T47D (cell line): Measurements from ENCODE around the gene TSR3.
"Not testable (repeated sequence)": the region's sequence is repeated elsewhere in the genome, so short reads cannot be mapped to it uniquely, and the experiment has no call there.

Experiments
- DNase-seq, 2 experiments: peaks; one replicate each; pipeline versions ENCODE4 v3.0.0 to v3.0.0-alpha.2; 2011 to 2012; ENCODE audit warnings: low read depth in 1 of 2, low spot score in 1 of 2
- JUND ChIP-seq: IDR thresholded peaks from 2 replicates; pipeline ENCODE4 v1.6.1; 2012; ENCODE audit warnings: low read depth
- in situ Hi-C: cut with HindIII; loops from 2 replicates; pipeline ENCODE4 v1.10.0; 2016; ENCODE audit warnings: low sequenced_read_pairs, low pct_unique_long_range_greater_than_20kb

The TSR3 gene

DNA sequence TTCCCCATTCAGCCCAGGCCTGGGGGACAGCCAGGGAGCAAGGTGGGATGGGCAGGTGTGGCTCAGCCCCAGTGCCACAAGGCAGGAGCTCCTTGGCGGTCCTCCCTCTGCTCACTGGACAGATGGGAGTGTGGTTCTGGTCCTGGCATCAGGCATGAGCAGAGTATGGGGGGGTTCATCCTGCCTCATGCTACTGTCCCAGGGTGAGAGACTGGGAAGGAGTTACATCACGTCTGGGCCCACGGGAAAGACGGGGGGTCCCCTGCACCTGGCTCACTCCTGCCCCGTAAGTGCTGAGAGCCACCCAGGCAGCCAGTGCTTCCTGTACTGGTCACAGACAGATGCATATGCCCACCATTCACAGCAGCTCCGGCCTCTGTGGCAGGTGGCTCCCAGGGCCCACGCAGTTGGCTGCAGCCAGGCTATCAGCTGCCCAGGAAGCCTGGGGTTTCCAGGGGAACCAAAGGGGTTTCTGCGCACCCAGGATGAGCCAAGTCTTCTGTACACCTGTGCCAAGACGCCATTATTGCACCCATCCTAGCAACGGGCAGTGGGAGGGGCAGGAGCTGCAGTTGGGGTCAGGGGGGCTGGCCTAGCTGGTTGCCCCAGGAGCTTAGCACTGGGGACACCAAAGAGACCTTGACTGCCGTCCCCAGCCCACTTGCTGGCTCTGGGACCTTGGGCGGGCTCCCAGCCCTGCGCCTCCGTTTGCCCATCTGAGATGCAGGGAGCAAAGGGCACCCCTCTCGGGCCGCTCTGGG, 16.3 kb downstream of the TSR3 start:
- DNase-seq = no peak
- in situ Hi-C loops = no loop called here

DNA sequence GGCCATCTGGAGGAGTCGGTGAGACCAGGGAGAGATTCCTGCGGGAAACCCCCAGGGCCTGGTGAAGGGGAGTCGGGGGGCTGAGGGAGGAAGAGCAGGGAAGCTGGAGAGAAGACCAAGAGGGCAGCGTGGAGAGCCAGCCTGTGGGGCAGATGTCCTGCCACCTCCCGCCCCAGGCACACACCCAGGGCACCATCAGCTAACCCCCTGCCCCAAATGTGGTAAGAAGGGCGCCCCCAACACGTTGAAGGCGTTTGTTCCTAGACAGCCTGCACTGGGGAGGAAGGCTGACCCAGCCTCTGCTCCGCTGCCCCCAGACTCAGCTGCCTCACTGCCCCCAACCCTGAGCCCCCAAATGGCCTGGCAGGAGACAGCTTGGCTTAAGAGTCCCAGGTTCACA, 16.9 kb downstream of the TSR3 start:
- no peak for DNase-seq
- in situ Hi-C loops = no loop called here
- TF ChIP-seq JUND = no peak

More for the DNA sequence above, 16.3 kb downstream of the TSR3 start:
- TF ChIP-seq JUND = no peak

DNA sequence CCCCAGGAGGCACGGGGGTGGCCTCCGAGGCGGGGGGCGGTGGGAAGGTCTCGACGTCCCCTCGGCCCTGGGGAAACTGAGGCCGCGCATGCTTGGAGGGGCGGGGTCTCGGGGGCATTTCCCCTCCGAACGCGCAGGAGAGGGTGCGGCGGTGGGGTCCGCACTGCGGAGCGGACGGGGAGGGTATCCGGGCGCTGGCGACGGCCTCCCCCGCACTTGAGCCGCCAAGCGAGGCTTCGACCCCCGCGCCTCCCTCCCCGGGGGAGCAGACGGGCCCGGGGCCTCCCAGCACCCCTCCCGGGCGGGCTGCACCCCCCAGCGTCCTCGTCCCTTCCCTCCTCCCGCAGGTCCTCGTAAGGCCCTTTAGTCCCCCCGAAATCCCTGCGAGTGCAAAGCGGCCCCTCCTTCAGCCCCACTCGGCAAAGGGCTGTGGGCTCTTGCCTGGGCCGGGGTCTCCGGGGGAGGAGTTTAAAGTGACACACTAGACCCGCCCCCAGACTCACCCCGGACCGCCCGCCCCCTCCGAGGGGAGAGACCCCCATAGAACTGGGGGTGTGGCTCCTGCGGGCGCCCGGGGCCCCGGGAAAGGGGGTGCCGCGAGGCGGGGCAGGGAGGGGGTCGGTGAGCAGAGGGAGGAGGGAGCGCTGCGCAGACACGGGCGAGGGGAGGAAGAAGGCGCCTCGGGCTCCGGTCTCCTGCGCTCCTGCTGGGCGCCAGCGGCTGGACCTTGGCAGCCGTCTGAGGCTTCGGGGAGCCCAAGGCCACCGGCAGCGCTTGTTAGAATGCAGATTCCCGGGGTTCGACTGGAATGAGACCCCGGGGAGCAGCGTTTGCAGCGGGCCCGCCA, 17.6 kb downstream of the TSR3 start:
- in situ Hi-C loops = no loop called here
- TF ChIP-seq JUND = no peak
- DNase-seq = no peak

DNA sequence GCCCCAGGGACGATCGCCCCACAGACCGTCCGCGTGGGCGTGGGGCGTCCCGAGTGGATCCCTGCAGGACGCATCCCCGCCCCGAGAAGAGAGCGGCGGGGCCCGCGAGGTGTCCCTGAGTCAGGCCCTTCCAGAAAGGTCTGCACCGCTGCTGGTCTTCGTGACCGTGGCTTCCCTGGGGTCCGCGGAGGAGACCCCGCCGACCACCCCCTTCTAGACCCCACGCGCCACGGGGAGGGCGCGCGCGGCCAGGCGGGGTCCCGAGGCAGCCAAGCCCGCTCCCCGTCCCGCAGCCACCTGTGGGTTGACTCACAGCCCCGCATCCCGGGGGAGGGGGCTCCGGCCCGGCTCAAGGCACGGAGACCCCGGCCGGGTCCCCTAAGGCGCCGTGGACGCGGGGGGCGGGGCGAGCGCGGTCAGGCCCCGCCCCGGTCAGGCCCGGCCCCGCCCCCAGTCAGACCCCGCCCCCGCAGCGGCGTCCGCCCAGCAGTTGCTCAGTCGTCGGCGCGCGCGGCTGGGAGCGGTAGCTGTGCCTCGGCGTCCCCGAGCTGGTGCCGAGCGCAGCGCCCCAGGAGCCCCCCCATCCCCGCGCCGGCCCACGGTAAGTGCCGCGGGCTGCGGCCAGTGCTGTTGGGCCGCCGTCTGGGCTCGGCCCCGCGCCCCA, 18.4 kb downstream of the TSR3 start, which contains the start of gene BAIAP3:
Gene BAIAP3 (plus strand): TSS at position 497 of the 664 bp plus-strand sequence. CDS start 4,905 bp downstream, outside the sequence.
- in situ Hi-C loops = no loop called here
- peak; percentile 66 to 67 for DNase-seq
- TF ChIP-seq JUND = no peak

DNA sequence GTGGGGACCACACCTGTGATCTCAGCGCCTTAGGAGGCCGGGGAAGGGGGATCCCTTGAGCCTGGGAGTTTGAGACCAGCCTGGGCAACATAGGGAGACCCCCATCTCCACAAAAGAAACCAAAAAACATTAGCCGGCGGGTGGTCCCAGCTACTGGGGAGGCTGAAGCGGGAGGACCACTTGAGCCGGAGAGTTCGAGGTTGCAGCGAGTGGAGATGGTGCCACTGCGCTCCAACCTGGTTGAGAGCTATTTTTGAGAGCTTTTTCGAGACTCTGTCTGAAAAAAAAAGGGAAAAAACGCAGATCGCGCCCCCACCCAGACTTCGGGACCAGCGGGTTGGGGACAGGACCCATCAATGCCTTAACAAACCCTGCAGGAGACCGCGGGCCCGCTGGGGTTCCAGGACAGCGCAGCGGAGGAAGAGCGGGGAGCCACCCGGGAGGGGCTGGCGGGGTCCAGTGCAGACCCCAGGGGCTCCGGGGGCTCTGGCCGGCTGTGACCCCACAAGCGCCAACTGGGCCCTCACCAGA, 19.0 kb downstream of the TSR3 start:
- in situ Hi-C loops = no loop called here
- no peak for DNase-seq

DNA sequence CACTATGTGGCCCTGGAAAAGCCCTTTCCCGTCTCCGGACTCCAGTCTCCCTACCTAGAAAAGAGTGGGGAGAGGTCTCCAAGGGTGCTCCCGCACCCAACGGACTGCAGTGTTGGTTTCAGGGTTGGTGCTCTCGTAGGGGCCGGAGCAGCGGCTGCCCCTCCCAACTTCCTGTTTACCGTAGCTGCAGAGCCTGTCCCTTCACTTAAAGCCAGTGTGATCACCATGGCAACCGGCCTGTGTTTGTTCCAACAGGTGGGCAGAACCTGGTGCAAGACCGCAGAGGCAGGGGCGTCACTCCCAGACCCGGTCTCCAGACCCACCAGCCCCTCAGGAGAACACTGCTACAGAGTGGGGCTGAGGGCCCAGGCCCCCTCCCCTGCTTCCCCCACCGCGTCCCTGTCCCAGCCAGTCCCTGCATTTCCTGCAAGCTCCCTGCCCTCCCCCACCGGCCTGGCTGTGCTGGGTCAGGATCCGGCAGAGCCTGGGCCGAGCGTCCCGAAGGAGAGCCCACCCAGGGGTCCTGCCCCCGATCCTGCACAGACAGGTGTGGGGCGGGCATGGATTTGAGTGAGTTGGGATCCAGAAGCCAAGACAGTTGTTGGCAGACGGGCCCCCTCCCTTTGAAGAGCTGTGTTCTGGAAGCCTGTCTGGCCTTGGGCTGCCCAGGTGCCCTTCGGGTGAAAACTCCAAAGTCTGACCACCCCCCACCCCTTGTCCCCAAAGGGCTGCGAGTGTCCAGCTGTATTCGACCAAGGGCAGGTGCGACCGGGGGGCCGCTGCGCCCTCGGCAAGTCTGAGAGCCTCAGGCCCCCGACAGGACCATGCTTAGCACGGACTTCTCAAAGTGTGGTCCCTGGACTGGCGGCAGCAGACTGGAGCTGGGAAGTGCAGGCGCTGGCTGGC, 19.7 kb downstream of the TSR3 start:
- TF ChIP-seq JUND = no peak
- DNase-seq = peak; percentile 85 to 90
- in situ Hi-C loops = no loop called here

More for the DNA sequence above, 19.0 kb downstream of the TSR3 start:
- no peak for TF ChIP-seq JUND

DNA sequence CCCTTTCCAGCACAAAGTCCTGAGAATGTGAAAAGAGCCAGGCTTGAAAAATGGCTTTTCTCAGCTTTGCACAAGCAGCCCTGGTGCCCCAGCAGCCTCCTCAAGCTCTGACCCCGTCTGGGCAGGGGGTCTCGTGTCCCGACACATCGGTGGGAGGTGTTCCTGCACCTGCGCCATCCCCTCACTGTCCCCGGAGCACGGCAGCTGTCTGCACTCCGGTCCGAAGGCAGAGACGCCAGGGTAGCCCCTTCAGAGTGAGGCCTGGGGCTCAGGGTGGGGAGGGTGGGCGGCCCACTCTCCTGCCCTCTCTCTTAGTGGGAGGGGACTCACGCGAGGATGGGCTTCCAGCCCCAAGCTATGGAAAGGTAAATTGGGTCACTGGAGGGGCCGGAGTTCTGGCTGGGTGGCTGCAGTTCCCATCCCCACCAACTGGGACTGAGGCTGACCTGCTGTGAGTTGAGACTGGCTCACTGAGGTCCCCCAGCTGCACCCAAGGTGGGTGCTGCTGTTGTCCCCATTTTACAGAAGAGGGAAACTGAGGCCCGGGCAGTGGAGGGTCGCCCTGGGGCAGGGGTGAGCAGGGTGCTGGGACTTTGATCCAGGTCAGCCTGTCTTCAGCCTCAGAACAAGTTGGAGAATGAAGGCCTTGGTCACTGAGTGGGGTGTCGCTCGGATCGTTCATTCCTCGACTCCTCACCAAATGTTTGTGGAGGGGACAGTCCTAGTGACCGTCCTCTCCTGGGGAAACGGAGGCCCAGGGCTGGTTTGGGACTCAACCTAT, 20.6 kb downstream of the TSR3 start:
- DNase-seq = no peak
- in situ Hi-C loops = no loop called here
- no peak for TF ChIP-seq JUND

DNA sequence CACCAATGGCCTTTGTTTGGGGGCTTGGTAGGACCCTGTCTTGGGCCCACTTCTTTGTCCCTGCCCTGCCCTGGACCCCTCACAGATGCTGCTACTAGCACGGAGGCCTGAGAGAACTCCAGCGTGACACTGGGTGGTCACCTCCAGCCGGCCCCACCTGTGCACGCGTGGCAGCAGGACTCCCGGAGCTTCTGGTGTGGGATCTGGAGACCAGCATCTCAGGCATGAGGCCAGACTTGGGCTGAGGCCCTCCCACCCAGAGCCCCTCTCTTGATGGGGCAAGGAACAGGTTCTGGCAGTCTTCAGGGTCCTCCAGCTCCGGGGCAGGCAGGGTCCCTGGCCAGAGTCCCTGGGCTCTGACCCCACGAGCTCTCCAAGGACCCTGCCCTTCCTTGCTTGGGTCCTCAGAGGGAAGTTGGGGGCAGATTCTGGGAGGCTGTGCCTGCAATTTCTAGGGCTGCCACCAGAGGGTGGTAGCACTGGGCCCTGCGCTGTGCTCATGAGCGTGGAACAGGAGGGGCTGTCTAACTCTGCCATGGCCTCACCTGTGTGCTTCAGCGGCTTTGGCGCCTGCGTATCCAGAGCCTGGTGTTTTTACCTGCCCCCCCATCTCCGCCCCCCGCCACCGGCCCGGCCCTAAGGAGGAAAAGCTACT, 21.3 kb downstream of the TSR3 start:
- no peak for DNase-seq
- in situ Hi-C loops = no loop called here
- TF ChIP-seq JUND = no peak

DNA sequence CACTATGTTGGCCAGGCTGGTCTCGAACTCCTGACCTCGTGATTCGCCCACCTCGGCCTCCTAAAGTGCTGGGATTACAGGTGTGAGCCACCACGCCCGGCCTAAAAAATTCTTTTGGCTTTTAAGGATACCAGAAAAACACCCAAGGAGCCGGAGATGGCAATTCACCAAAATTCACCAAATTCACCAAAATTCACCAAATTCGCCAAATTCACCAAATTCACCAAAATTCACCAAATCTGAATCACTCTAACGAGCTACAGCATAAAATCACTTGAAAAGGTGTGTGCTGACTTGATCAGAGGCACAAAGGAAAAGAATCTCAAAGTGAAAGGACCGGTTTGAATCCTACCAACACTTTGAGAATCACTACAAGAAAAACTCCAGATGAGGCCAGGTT, 22.7 kb downstream of the TSR3 start:
- in situ Hi-C loops, DNase-seq: not testable (repeated sequence)

DNA sequence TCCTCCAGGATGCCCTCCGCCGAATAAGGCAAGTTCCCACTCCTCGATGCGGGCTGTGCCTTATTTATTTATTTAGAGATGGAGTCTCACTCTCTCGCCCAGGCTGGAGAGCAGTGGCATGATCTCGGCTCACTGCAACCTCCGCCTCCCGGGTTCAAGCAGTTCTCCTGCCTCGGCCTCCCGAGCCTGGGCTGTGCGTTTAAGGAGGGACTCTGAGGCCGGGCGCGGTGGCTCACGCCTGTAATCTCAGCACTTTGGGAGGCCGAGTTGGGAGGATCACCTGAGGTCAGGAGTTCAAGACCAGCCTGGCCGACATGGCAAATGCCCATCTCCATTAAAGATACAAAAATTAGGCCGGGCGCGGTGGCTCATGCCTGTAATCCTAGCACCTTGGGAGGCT, 23.5 kb downstream of the TSR3 start:
- in situ Hi-C loops, DNase-seq: not testable (repeated sequence)

DNA sequence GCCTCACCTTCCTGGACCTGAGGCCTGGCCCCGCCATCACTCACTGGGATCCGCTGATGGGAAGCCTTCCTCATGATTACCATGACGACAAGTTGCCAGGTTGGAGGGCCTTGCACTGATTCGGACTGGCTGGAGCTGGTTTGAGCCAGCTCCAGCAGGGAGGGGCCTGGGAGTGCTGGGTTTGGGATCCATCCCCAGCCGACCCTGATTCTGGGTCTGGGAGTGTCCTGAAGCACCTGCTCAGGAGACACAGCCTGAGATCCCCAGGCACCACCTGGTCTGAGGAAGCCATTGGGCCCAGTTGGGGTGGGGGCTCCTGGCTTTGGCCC, 24.1 kb downstream of the TSR3 start:
- no peak for TF ChIP-seq JUND
- DNase-seq = no peak
- in situ Hi-C loops = no loop called here
